Parathyroid adenoma (tissue), 2 donors: Measurements from ENCODE around the gene ZNF653.

Experiments used
- H2AFZ ChIP-seq: fragments of 300-600 bp; sonication (generic); one replicate; pipeline ENCODE4 v1.7.0; 2017; ENCODE audit warnings: antibody characterized with exemption, mild to moderate bottlenecking
- H3K27ac ChIP-seq: fragments of 300-600 bp; sonication (generic); one replicate; pipeline ENCODE4 v1.7.0; 2017
- H3K27me3 ChIP-seq: fragments of 300-600 bp; sonication (generic); one replicate; pipeline ENCODE4 v1.7.0; 2017; ENCODE audit warnings: low read length; ENCODE audit not compliant: control insufficient read depth, insufficient read depth
- H3K36me3 ChIP-seq: fragments of 300-600 bp; sonication (generic); one replicate; pipeline ENCODE4 v1.7.0; 2017; ENCODE audit warnings: low read length; ENCODE audit not compliant: control insufficient read depth, insufficient read depth
- H3K4me1 ChIP-seq: fragments of 300-600 bp; sonication (generic); one replicate; pipeline ENCODE4 v1.7.0; 2017; ENCODE audit warnings: control low read depth
- H3K4me2 ChIP-seq: fragments of 300-600 bp; sonication (generic); one replicate; pipeline ENCODE4 v1.7.0; 2017; ENCODE audit warnings: low read length
- H3K4me3 ChIP-seq: fragments of 300-600 bp; sonication (generic); one replicate; pipeline ENCODE4 v1.7.0; 2017; ENCODE audit warnings: low read depth, low read length
- H3K79me2 ChIP-seq: fragments of 300-600 bp; sonication (generic); one replicate; pipeline ENCODE4 v1.7.0; 2017; ENCODE audit warnings: control low read depth
- H3K9ac ChIP-seq: fragments of 300-600 bp; sonication (generic); one replicate; pipeline ENCODE4 v1.7.0; 2017; ENCODE audit warnings: mild to moderate bottlenecking
- H3K9me3 ChIP-seq: fragments of 300-600 bp; sonication (generic); one replicate; pipeline ENCODE4 v1.7.0; 2017; ENCODE audit warnings: low read length; ENCODE audit not compliant: control insufficient read depth
- CTCF ChIP-seq: fragments of 300-600 bp; sonication (generic); IDR thresholded peaks from one replicate; pipeline ENCODE4 v1.7.0; 2017; ENCODE audit warnings: antibody characterized with exemption, mild to moderate bottlenecking
- donor health status: primary hyperparathyroidism.

The ZNF653 gene

GRCh38 chr19:11504502-11505031 is 1.1 kb downstream of the ZNF653 start:
- no peaks in the 10 kb centered on the region for H3K9me3 ChIP-seq
- peak overlapping the region; percentile 86 for H3K4me3 ChIP-seq
- peak overlapping the region; percentile 88 for H3K27ac ChIP-seq
- TF ChIP-seq CTCF, result no peak
- peak overlapping the region; percentile 86 for H2AFZ ChIP-seq
- H3K79me2 ChIP-seq, result no peaks in the 10 kb centered on the region
- H3K4me1 ChIP-seq, result no peaks in the 10 kb centered on the region
- H3K36me3 ChIP-seq, result no peaks in the 10 kb centered on the region
- H3K9ac ChIP-seq, result no peak overlapping the region
- H3K4me2 ChIP-seq, result peak overlapping the region; percentile 94
- no peaks in the 10 kb centered on the region for H3K27me3 ChIP-seq

GRCh38 chr19:11499890-11500420 is 5.7 kb downstream of the ZNF653 start:
- H2AFZ ChIP-seq, result no peak overlapping the region
- TF ChIP-seq CTCF, result no peak
- no peaks in the 10 kb centered on the region for H3K79me2 ChIP-seq
- H3K27ac ChIP-seq, result no peak overlapping the region
- no peaks in the 10 kb centered on the region for H3K27me3 ChIP-seq
- H3K4me2 ChIP-seq, result no peak overlapping the region
- H3K9me3 ChIP-seq, result no peaks in the 10 kb centered on the region
- H3K36me3 ChIP-seq, result no peaks in the 10 kb centered on the region
- no peak overlapping the region for H3K4me3 ChIP-seq
- H3K4me1 ChIP-seq, result no peaks in the 10 kb centered on the region
- H3K9ac ChIP-seq, result no peak overlapping the region

- H3K9me3 ChIP-seq, result no peaks in the 10 kb centered on the region
- H2AFZ ChIP-seq, result no peak overlapping the region
- no peak overlapping the region for H3K9ac ChIP-seq
- H3K27ac ChIP-seq, result no peak overlapping the region
- H3K4me1 ChIP-seq, result no peaks in the 10 kb centered on the region
- H3K4me3 ChIP-seq, result no peak overlapping the region
- no peaks in the 10 kb centered on the region for H3K79me2 ChIP-seq
- no peak overlapping the region for H3K4me2 ChIP-seq
- no peak for TF ChIP-seq CTCF
- H3K27me3 ChIP-seq, result no peaks in the 10 kb centered on the region
- no peaks in the 10 kb centered on the region for H3K36me3 ChIP-seq
Measured at GRCh38 chr19:11499220-11499726, 6.4 kb downstream of the ZNF653 start.

- Histone ChIP-seq H2AFZ (no peak overlapping the region), H3K4me2 (no peak overlapping the region), H3K27ac (no peak overlapping the region), H3K4me1 (no peaks in the 10 kb centered on the region), H3K79me2 (no peaks in the 10 kb centered on the region), H3K9ac (no peak overlapping the region), H3K27me3 (no peaks in the 10 kb centered on the region), H3K9me3 (no peaks in the 10 kb centered on the region), H3K36me3 (no peaks in the 10 kb centered on the region), H3K4me3 (no peak overlapping the region)
- peak; percentile 60 for TF ChIP-seq CTCF
Measured at GRCh38 chr19:11496391-11497163, 9.1 kb downstream of the ZNF653 start.
